Keratinocyte (primary cell): Measurements from ENCODE around the gene PIEZO1. TPM values are rescaled to one million over a fixed set of nuclear protein-coding genes. Genes with fewer than 3 reads are reported as not detected.

Source experiments
- DNase-seq: peaks from one replicate; pipeline ENCODE4 v3.0.0-alpha.2; 2011; ENCODE audit warnings: low read depth, missing footprints, low spot score
- FAIRE-seq: peaks from 2 replicates; lab custom pipeline; 2011; peaks lifted over from hg19 to GRCh38; lab: Jason Lieb, UNC
- H2AFZ ChIP-seq: 2 replicates; pipeline ENCODE4 v1.6.0; 2012; ENCODE audit warnings: low read length, control low read depth, inconsistent platforms; ENCODE audit not compliant: control insufficient read depth
- H3K27ac ChIP-seq: 2 replicates; pipeline ENCODE4 v1.5.1; 2011; ENCODE audit warnings: low read length; ENCODE audit not compliant: control insufficient read depth, insufficient read depth
- H3K27me3 ChIP-seq: 3 replicates; pipeline ENCODE4 v1.6.0; 2011; ENCODE audit warnings: low read length; ENCODE audit not compliant: control insufficient read depth, insufficient read depth; ENCODE audit errors: extremely low read depth
- H3K36me3 ChIP-seq, 2 experiments: 2 replicates in 1 of 2; 3 replicates in 1 of 2; pipeline ENCODE4 v1.5.1; 2011; ENCODE audit warnings: low read length in 2 of 2, mild to moderate bottlenecking in 1 of 2; ENCODE audit not compliant: control insufficient read depth in 2 of 2, insufficient read depth in 2 of 2; ENCODE audit errors: extremely low read depth in 1 of 2
- H3K4me1 ChIP-seq: 3 replicates; pipeline ENCODE4 v1.5.1; 2011; ENCODE audit warnings: low read length; ENCODE audit not compliant: control insufficient read depth, insufficient read depth; ENCODE audit errors: extremely low read depth
- H3K4me2 ChIP-seq: 3 replicates; pipeline ENCODE4 v1.6.0; 2011; ENCODE audit warnings: low read depth, low read length; ENCODE audit not compliant: control insufficient read depth, insufficient read depth; ENCODE audit errors: extremely low read depth
- H3K4me3 ChIP-seq, 3 experiments: fragments of 200-600 bp in 1 of 3; sonication (generic) in 1 of 3; 2 replicates in 2 of 3; 3 replicates in 1 of 3; pipeline ENCODE4 v1.5.1; 2011 to 2016; ENCODE audit warnings: low read length in 3 of 3, mild to moderate bottlenecking in 3 of 3, control low read depth in 2 of 3, inconsistent platforms in 1 of 3, low read depth in 1 of 3, mixed read lengths in 1 of 3, mixed run types in 1 of 3, moderate library complexity in 1 of 3; ENCODE audit not compliant: control insufficient read depth in 2 of 3, insufficient read depth in 2 of 3; ENCODE audit errors: extremely low read depth in 1 of 3
- H3K79me2 ChIP-seq: 2 replicates; pipeline ENCODE4 v1.6.0; 2012; ENCODE audit warnings: low read length; ENCODE audit not compliant: control insufficient read depth, insufficient read depth
- H3K9ac ChIP-seq: 3 replicates; pipeline ENCODE4 v1.6.0; 2011; ENCODE audit warnings: low read length; ENCODE audit not compliant: control insufficient read depth, insufficient read depth; ENCODE audit errors: extremely low read depth
- H3K9me1 ChIP-seq: 3 replicates; pipeline ENCODE4 v1.6.0; 2011; ENCODE audit warnings: low read length; ENCODE audit not compliant: control insufficient read depth, insufficient read depth; ENCODE audit errors: extremely low read depth
- H3K9me3 ChIP-seq: 2 replicates; pipeline ENCODE4 v1.5.1; 2012; ENCODE audit warnings: low read depth, low read length; ENCODE audit not compliant: control insufficient read depth
- H4K20me1 ChIP-seq: 3 replicates; pipeline ENCODE4 v1.6.0; 2011; ENCODE audit warnings: low read length; ENCODE audit not compliant: control insufficient read depth, insufficient read depth; ENCODE audit errors: extremely low read depth
- EZH2 ChIP-seq: IDR thresholded peaks from one replicate; pipeline ENCODE4 v1.6.1; 2012; ENCODE audit warnings: inconsistent platforms, mild to moderate bottlenecking, low read length, moderate library complexity
- dilution Hi-C: fragments of 300-500 bp; cut with MboI; formaldehyde crosslinking; loops from one replicate; pipeline ENCODE4 v1.7.0; 2020; ENCODE audit warnings: low sequenced_read_pairs; ENCODE audit not compliant: extremely low pct_ligation_motif_present
- polyA plus RNA-seq, 5 experiments: library from polyadenylated mRNA; depleted of rRNA in 3 of 5; stranded (reverse) in 3 of 5; stranded (forward) in 1 of 5; unstranded in 1 of 5; fragments of >200 nt; gene quantifications; 1 replicate in 1 of 5; 2 replicates in 3 of 5; 3 replicates in 1 of 5; pipeline versions ENCODE4 v1.2.1 to v1.2.3, GENCODE V29; 2011 to 2012; ENCODE audit warnings: missing spikeins in 2 of 5, low read depth in 1 of 5, low replicate concordance in 1 of 5
- TF ChIP-seq, protein P1 (sequence below), 3 experiments: IDR thresholded peaks in 1 of 3; conservative IDR thresholded peaks in 1 of 3; optimal IDR thresholded peaks in 1 of 3; 2 replicates in 2 of 3; 3 replicates in 1 of 3; pipeline versions ENCODE3 to v1.5.1; 2011; ENCODE audit warnings: low read length in 3 of 3, mild to moderate bottlenecking in 3 of 3, moderate library complexity in 2 of 3, control low read depth in 1 of 3, inconsistent platforms in 1 of 3; ENCODE audit not compliant: insufficient read depth in 2 of 3; ENCODE audit errors: extremely low read depth in 1 of 3

The PIEZO1 gene
- polyA plus RNA-seq, 1 donor (not counting 4 experiments of a cell fraction or from before 2014, with no cell fraction given), result 62.8 TPM

DNA sequence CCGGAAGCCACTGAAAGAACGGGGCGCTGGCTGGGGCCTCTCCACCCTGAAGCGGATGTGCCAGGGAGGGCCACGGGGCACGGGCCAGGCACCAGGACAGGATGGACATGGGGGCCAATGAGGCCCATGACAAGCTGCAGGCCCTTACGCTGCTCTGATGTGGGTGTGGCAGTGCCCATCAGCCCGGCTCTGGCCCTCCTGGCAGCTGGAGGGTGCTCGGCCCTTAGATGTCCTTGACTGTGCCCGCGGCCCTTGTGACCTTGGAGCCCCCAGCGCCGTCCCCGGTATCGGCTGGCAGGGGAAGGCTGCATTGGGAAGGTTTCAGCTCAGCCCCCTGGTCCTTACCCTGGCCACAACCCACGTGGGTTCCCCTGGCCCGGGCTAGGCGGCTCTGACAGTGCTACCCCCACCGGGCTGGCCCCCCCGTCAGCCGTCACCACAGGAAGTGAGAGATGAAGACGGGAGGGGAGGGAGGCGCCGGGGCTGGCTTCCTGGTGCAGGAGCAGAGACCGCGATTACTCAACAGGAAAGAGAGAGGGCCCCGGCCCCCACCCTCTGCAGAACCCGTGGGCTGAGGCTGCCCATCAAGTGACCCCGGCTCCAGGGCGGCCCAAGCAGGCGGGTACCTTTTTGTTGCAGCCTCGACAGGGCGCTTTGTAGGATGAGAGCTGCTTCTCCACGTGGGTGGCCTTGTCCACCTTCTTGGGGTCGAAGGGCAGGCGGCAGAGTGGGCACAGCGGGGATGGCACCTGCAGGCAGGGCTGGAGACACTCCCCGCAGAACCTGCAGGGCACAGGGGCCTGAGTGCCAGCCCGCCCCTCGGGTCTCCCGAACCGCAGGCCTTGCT, 84.2 kb downstream of the PIEZO1 start:
- no peak overlapping the region for H3K27ac ChIP-seq
- H3K9me1 ChIP-seq, result no peaks in the 10 kb centered on the region
- H2AFZ ChIP-seq, result no peak overlapping the region
- DNase-seq, result no peak
- TF ChIP-seq, protein P1, sequence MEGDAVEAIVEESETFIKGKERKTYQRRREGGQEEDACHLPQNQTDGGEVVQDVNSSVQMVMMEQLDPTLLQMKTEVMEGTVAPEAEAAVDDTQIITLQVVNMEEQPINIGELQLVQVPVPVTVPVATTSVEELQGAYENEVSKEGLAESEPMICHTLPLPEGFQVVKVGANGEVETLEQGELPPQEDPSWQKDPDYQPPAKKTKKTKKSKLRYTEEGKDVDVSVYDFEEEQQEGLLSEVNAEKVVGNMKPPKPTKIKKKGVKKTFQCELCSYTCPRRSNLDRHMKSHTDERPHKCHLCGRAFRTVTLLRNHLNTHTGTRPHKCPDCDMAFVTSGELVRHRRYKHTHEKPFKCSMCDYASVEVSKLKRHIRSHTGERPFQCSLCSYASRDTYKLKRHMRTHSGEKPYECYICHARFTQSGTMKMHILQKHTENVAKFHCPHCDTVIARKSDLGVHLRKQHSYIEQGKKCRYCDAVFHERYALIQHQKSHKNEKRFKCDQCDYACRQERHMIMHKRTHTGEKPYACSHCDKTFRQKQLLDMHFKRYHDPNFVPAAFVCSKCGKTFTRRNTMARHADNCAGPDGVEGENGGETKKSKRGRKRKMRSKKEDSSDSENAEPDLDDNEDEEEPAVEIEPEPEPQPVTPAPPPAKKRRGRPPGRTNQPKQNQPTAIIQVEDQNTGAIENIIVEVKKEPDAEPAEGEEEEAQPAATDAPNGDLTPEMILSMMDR (optimal IDR thresholded peaks at IDR 0.05 in 1 of 3, IDR thresholded peaks at IDR 0.05 in 1 of 3, conservative IDR thresholded peaks at IDR 0.05 in 1 of 3; ENCODE audit: extremely low read depth in 1 of 3, insufficient read depth in 2 of 3, low read length in 3 of 3), result no peak
- no peak for TF ChIP-seq EZH2
- no peak overlapping the region for H3K9ac ChIP-seq
- no peaks in the 10 kb centered on the region for H3K9me3 ChIP-seq
- H3K79me2 ChIP-seq, result no peaks in the 10 kb centered on the region
- dilution Hi-C loops, result no loop called here
- H3K27me3 ChIP-seq, result no peaks in the 10 kb centered on the region
- FAIRE-seq, result no peak
- peaks cover 2 to 4% of the 10 kb centered on the region in 2 experiments for H3K36me3 ChIP-seq
- H3K4me1 ChIP-seq, result peaks cover 7% of the 10 kb centered on the region
- no peak overlapping the region for H3K4me2 ChIP-seq
- H4K20me1 ChIP-seq, result no peaks in the 10 kb centered on the region
- no peak overlapping the region for H3K4me3 ChIP-seq

DNA sequence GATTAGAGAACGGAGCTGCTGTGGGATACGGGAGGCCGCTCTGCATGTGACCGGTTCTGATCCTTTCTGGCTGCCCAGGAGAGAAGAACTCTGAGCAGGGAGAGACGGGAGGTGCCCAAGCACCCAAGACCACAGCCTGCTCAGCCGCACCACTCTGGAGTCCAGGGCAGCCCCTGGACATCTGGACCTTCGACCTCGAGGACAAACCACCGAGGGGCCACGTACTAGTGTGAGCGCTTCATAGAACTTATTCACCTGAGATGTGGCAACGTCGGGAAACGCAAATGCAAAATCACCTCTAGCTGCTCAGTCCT, 84.7 kb downstream of the PIEZO1 start:
- Histone ChIP-seq H3K9me3 (no peaks in the 10 kb centered on the region), H3K27ac (no peak overlapping the region), H3K79me2 (no peaks in the 10 kb centered on the region), H3K4me3 (no peak overlapping the region), H3K4me2 (no peak overlapping the region), H3K36me3 (peaks cover 2 to 4% of the 10 kb centered on the region in 2 experiments), H3K9me1 (no peaks in the 10 kb centered on the region), H4K20me1 (no peaks in the 10 kb centered on the region), H3K4me1 (peaks cover 3% of the 10 kb centered on the region), H3K9ac (no peak overlapping the region), H2AFZ (no peak overlapping the region), H3K27me3 (no peaks in the 10 kb centered on the region)
- DNase-seq (no peak), FAIRE-seq (no peak)
- dilution Hi-C loops, result no loop called here
- TF ChIP-seq, protein P1 (optimal IDR thresholded peaks at IDR 0.05 in 1 of 3, IDR thresholded peaks at IDR 0.05 in 1 of 3, conservative IDR thresholded peaks at IDR 0.05 in 1 of 3; ENCODE audit: extremely low read depth in 1 of 3, insufficient read depth in 2 of 3, low read length in 3 of 3), result no peak
- TF ChIP-seq EZH2, result no peak
